ENCODE measurements around the gene BOLA3.
"Not testable (repeated sequence)": the region's sequence is repeated elsewhere in the genome, so short reads cannot be mapped to it uniquely, and the experiment has no call there.

BOLA3 gene, protein sequence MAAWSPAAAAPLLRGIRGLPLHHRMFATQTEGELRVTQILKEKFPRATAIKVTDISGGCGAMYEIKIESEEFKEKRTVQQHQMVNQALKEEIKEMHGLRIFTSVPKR

DNA sequence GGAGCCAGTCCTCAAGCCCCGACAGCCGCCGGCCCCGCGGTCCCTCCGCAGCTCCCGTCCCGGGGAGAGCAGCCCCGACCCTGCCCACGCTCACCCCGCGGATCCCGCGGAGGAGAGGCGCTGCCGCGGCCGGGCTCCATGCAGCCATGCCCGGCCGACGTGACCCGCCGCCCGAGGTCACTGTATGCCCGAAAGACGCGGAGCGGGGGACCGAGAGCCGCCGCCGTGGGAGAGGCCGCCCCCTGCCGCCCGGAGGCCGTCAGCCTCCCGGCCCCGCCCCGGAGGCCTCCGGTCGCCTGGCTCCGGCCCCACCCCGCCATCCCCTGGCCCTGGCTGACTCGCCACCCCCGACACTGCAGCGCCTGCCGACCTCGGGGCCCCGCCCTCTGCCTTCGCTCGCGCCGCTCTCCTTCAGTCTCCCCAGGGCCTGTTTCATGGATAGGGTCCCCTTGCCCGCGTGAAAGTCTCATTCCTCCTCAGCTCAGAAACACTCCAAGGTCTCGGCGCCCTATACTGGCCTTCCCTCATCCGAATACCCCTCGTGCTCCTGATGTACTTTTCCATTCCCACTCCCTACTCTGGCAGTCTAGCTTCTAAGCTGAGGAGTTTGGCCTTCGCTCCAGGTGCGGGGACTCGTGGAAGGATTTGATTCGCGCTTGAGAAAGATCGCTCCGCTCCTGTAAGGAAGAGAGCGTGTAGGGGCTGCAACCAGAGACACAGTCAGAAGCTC is at the start of gene BOLA3:
BOLA3 (minus strand) TSS at position 186 of the 730 bp plus-strand sequence; CDS start at position 148, 38 bp downstream.
- peak; percentile 93 for DNase-seq

DNA sequence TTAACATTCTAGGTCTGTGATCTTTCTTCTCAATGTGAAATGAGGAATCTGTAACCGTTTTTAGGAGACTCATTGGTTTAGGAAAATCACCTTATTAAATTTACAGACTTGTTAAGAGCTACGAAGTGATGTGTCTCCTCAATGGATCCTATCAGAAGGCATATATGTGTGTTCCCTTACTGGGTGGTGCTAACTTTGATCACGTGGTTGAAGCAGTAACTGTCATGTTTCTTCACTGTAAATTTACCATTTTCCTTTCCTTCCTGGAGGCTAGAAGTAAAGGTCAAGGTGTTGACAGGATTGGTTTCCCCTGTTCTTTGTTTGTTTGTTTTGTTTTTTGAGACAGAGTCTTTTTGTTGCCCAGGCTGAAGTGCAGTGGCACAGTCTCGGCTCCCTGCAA is 49.3 kb upstream of the BOLA3 start:
- no peak for DNase-seq

- DNase-seq: no peak
These were observed 47.1 kb upstream of the BOLA3 start for GRCh38 chr2:74194799-74195198.

DNA sequence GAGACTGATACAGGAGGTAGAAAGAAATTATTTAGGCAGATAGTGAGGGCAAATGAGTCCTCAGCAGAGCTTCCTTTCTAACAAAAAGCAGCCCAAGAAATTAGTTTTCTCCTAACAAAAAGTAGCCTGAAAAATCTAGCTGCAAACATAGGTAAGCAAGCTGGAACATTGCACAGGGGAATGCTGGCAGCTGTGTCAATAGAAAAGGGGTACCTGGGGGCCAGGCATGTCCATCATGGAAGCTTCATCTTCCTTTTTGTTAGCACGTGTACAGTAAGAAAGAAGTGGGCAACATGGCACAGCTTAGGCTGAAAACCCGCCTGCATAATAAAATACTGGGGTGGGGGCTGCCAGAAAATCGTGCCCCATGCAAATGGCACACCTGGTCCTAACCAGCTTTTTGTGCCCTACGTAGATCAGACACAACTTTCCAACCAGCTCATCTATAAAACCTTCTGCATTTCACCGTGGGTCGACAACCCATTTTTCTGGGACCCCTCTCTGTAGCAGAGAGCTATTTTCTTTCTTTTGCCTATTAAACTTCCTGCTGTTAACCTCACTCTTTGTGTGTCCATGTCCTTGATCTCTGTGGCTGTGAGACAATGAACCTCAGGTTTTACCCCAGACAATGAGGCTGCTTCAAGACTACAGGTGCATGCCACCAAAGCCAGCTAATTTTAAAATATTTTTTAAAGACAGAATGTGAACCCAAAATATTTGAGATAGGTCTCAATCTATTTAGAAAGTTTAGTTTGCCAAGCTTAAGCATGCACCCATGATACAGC is 44.1 kb upstream of the BOLA3 start:
- DNase-seq: no peak

- no peak for DNase-seq
These were observed 41.0 kb upstream of the BOLA3 start for GRCh38 chr2:74188696-74189095.

DNA sequence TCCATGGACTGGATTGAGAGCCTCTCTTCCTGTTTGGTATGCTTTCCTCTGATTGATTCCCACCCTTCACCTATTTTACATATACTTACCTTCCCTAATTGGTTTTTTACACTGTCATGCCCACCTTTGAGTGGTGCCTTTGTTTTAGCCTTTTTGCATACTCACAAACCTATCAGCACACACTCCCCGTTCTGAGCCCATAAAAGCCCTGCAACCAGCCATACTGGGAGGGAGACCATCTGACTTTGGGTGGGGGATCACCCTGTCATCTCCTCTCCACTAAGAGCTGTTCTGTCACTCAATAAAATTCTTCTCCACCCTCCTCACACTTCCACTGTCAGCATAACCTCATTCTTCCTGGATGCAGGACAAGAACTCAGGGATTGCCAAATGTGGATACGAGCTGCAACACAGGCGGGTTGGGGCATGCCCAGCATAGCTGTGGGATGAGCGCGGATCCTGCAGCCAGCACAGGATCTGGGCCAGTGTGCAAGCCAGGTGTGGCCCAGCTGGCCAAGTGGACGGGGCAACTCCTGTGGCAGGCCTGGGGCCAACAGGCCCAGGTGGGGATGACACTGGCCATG is 40.4 kb upstream of the BOLA3 start:
- no peak for DNase-seq

DNA sequence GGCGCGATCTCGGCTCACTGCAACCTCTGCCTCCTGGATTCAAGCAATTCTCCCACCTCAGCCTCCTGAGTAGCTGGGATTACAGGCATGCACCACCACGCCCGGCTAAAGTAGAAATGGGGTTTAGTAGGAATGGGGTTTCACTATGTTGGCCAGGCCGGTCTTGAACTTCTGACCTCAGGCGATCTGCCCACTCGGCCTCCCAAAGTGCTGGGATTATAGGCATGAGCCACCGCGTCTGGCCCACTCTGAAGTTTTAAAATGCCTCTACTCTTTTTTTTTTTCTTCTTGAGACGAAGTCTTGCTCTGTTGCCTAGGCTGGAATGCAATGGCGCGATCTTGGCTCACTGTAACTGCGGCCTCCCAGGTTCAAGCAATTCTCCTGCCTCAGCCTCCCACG is 39.0 kb upstream of the BOLA3 start:
- DNase-seq: not testable (repeated sequence)

GRCh38 chr2:74186038-74186437 is 38.3 kb upstream of the BOLA3 start:
- DNase-seq: peak; percentile 97

GRCh38 chr2:74183878-74184277 is 36.2 kb upstream of the BOLA3 start:
- DNase-seq: no peak

- DNase-seq: peak; percentile 98
These were observed 34.0 kb upstream of the BOLA3 start for GRCh38 chr2:74181739-74182138.

DNA sequence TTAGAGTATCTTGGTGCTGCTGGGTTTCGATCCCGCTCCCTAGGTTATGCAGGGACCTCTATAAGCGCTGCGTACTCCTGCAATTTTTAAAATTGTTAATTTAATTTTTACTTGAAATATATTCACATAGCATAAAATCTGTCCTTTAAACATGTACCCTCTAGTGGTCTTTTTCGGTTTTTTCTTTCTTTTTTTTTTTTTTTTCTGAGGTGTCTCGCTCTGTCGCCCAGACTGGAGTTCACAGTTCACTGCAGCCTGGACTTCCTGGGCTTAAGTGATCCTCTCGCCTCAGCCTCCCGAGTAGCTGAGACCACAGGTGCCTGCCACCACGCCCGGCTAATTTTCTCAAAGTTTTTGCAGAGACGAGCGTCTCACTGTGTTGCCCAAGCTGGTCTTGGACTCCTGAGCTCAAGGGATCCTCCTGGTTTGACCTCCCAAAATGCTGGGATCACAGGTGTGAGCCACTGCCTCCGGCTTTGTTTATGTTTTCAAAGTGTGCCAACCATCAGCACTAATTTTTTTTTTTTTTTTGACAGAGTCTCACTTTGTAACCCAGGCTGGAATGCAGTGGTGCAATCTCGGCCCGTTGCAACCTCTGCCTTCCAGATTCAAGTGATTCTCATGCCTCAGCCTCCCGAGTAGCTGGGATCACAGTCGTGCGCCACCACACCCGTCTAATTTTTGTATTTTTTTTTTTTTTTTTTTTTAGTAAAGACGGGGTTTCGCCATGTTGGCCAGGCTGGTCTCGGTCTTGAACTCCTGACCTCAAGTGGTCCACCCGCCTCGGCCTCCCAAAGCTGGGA is 31.6 kb upstream of the BOLA3 start:
- no peak for DNase-seq

- peak; percentile 100 for DNase-seq
These were observed 30.7 kb upstream of the BOLA3 start, which contains the start of gene MOB1A for GRCh38 chr2:74178211-74179062. TSS of gene MOB1A (minus strand) at chr2:74178879. CDS start at chr2:74178674, 205 bp downstream.

DNA sequence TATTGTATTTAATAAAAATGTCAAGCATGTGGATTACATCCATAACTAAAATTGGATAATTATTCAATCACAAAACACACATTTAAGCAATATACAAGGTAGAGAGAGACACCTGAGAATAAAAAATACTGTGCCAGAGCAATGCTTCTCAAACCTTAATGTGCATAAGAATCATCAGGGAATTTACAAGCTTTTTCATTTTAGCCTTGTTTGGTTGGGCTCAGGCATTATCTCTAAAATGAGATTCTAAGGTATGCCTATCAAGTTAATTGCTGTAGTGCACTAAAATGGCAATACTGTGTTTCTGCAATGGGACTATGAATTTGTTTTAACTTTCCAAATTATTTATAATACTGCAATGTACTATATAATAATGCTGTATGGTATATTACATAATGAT is 30.0 kb upstream of the BOLA3 start:
- DNase-seq: no peak

GRCh38 chr2:74174909-74175308 is 27.2 kb upstream of the BOLA3 start:
- no peak for DNase-seq

DNA sequence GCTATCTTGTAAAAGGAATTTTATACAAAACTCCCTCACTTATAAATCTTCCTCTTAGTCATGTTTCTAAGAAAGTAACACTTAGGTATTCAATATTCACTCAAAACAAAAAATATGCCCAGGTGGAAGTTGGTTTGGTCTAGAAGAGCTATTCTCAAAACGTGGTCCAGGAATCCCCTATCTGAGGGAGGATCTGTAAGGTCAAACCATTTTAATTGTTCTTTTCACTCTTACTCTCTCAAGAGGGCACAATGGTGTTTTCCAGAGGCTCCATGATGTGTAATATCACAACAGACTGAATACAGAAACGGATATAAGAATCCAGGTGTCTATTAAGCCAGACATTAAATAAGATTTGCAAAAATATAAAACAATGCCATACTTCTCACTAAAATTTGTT is 21.0 kb upstream of the BOLA3 start:
- DNase-seq: no peak

DNA sequence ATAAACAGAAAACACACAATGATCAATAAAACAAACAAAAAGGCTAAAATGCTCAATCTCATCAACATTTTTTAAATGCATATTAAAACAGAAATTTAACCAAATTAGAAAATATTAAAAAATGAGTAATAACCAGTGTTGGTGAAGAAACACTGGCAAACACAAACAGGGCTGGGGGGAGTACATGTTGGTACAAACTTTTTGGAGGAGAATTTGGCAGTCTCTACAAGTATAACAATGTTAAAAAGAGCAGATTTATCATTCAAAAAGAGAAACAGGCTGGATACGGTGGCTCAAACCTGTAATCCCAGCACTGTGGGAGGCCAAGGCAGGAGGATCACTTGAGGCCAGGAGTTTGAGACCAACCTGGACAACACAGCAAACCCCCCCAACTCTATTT is 17.0 kb upstream of the BOLA3 start:
- no peak for DNase-seq

GRCh38 chr2:74162951-74163350 is 15.2 kb upstream of the BOLA3 start:
- no peak for DNase-seq

DNA sequence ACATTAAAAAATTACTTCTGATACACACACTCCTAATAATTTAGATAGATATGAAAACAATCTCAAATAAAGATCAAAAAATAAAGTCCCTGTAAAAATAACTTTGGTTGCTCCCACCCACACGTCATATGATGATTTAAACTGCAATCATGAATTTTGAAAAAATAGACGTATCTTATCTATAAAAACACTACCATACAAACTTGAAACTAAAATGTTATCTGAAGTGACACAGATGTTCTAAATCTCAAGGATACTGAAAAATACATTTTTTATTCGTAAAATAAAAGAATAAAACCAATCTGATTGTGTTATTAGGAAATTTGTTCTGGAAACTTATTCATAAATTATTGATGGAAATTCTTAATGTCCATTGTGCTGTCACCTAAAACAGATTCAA is 8.1 kb upstream of the BOLA3 start:
- DNase-seq: no peak

DNA sequence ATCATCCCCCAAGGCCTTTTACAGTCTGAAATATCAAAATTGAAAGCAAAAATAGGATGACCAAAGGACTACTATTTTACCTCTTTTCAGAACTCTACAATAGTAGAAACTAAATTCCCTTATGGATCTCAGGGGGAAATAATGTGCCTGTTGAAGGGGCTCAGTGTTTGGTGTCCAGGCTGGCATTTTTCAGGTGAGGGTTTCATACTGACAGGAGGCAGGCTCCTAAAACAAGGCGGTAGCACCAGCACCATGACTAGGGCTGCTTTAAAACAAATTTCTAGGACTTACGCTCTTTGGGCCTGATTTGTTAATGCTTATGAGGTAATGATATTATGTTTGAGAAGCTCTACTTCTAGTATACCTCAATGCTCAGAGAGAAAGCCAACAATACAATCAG is 5.2 kb upstream of the BOLA3 start:
- DNase-seq: no peak

DNA sequence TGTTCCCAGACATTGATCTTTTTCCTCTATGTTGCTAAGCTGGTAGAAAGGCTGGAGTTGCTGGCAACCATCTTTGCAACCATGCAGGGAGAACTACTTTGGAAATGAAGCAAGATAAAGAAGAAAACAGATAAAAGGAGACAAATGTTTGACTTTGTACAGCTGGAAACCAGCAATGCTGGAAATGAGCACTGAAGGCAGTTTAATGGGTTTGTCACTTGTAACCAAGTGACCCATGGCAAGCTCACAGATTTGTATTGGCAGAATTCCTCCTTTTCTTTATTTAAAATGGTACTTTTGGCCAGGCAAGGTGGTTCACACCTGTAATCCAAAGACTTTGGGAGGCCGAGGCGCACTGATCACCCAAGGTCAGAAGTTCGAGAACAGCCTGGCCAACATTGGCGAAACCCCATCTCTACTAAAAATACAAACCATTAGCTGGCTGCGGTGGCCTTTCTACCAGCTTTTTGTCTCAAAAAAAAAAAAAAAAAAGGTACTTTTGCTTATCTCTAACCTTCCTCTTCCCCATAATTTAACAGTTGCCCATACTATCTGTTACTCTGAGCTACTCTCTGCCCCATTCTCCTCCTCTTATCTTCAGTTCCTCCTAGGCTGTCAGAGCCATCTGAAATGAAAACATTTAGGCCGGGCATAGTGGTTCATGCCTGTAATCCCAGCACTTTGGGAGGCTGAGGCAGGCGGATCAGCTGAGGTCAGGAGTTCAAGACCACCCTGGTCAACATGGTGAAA is 2.0 kb upstream of the BOLA3 start:
- no peak for DNase-seq

DNA sequence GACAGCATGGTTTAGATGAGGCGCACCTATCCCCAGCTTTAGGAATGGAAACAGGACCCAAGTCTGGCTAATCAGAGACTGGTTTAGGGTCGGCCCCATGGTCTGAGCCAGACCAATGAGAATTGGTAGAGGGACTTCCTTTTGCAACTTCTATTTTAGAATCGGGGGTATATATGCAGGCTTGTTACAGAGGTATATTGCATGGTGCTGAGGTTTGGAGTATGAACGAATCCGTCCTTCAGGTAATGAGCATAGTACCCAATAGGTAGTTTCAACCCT is 1.5 kb upstream of the BOLA3 start:
- DNase-seq: no peak
